ENCODE measurements around the gene LRRC26. TPM values are rescaled to one million over a fixed set of nuclear protein-coding genes. Genes with fewer than 3 reads are reported as not detected.

LRRC26 gene, protein sequence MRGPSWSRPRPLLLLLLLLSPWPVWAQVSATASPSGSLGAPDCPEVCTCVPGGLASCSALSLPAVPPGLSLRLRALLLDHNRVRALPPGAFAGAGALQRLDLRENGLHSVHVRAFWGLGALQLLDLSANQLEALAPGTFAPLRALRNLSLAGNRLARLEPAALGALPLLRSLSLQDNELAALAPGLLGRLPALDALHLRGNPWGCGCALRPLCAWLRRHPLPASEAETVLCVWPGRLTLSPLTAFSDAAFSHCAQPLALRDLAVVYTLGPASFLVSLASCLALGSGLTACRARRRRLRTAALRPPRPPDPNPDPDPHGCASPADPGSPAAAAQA
- total RNA-seq: not detected

DNA sequence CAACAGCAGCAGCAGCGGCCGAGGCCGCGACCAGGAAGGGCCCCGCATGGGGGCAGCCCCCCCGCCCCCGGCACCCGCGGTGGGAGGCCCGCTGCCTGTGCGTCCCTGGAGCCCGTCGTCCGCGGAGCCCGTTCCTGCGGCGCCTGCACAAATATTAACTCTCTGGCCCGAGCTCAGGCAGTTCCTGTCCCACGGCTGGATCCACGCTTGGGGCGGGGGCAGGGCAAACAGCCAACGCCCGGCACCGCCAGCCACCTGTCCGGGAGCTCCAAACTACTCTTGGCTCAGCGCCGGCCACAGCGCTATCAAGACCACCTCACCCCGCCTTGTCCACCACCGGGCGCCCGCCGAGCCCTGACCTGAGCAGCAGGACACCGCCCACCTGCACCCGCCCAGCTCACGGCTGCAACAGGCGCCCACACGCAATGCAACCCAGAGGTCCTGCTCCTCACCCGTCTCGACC, at the start of gene LRRC26:
Gene LRRC26, minus strand, starts transcription at position 156 of the 463 bp plus-strand sequence. Its CDS starts 108 bp downstream, at position 48.
- ChIA-PET POLR2A (interaction anchor here (0.5 to 2.2 kb wide), 3 partner anchors 11 to 178 kb away, joined by 3 to 7 read pairs (median 3); partner anchors contain the start of gene PAXX), CTCF (interaction anchor here (0.9 to 1.3 kb wide), 2 partner anchors 8 to 41 kb away, joined by 3 to 4 read pairs; no protein-coding TSS in a partner anchor)
- Mint-ChIP-seq H3K4me3 (peak within 1 kb of the TSS; percentile 35), H3K27ac (no peak within 1 kb of the TSS), H3K36me3 (ENCODE audit: low read depth) (no peaks in the 10 kb centered on the region), H3K27me3 (peaks cover 24% of the 10 kb centered on the region), H3K9me3 (no peaks in the 10 kb centered on the region), H3K4me1 (ENCODE audit: low read depth) (peaks cover 9% of the 10 kb centered on the region)
- TF ChIP-seq, protein P1, sequence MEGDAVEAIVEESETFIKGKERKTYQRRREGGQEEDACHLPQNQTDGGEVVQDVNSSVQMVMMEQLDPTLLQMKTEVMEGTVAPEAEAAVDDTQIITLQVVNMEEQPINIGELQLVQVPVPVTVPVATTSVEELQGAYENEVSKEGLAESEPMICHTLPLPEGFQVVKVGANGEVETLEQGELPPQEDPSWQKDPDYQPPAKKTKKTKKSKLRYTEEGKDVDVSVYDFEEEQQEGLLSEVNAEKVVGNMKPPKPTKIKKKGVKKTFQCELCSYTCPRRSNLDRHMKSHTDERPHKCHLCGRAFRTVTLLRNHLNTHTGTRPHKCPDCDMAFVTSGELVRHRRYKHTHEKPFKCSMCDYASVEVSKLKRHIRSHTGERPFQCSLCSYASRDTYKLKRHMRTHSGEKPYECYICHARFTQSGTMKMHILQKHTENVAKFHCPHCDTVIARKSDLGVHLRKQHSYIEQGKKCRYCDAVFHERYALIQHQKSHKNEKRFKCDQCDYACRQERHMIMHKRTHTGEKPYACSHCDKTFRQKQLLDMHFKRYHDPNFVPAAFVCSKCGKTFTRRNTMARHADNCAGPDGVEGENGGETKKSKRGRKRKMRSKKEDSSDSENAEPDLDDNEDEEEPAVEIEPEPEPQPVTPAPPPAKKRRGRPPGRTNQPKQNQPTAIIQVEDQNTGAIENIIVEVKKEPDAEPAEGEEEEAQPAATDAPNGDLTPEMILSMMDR (IDR thresholded peaks at IDR 0.05): no peak
- no peak for DNase-seq
- no peak for ATAC-seq
- intact Hi-C loops (cut with micrococcal nuclease): loop anchor here (10.0 kb wide), 1 partner anchor 45 kb away; no protein-coding TSS in a partner anchor

DNA sequence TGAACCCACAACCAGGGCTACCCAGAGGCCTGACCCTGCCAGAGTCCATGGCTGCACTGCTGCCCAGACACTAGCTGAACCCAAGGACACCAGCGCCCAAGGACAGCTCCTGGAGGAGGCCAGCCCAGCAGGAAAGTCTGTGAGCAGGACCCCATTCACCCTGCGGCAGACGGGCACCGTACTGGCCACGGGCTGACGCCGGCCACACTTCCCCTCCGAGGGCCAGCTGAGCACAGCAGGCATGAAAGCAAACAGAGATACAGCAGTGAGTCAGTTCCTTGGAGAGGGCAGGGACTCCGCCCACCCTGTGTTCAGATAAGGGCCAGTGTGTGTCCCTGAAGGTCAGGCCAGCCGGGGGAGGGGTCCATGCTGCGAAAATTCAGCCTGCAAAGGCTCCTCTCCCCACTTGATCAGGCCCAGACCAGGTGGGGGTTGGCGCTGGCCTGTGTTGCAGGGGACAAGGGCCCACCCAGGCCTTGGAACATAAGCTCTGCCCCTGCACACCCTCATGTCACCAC, 49.0 kb upstream of the LRRC26 start:
- no peak for DNase-seq
- CTCF ChIA-PET: interaction anchor here (0.9 kb wide), 1 partner anchor 29 kb away, joined by 3 read pairs; no protein-coding TSS in a partner anchor
- H3K9me3 Mint-ChIP-seq: no peaks in the 10 kb centered on the region
- no peak for ATAC-seq
- no peak overlapping the region for H3K4me3 Mint-ChIP-seq
- intact Hi-C loops (cut with micrococcal nuclease): no loop called here
- POLR2A ChIA-PET: interaction anchor here (2.8 to 7.1 kb wide), 2 partner anchors 9 to 13 kb away, joined by 9 to 44 read pairs; partner anchors contain the start of genes NDOR1 and TMEM203
- TF ChIP-seq, protein P1 (IDR thresholded peaks at IDR 0.05): no peak
- no peaks in the 10 kb centered on the region for H3K36me3 Mint-ChIP-seq (ENCODE audit: low read depth)
- no peak overlapping the region for H3K27ac Mint-ChIP-seq
- H3K4me1 Mint-ChIP-seq (ENCODE audit: low read depth): peaks cover 4% of the 10 kb centered on the region
- no peaks in the 10 kb centered on the region for H3K27me3 Mint-ChIP-seq

GRCh38 chr9:137218212-137218753, 48.4 kb upstream of the LRRC26 start:
- Mint-ChIP-seq H3K4me1 (ENCODE audit: low read depth) (peaks cover 4% of the 10 kb centered on the region), H3K36me3 (ENCODE audit: low read depth) (no peaks in the 10 kb centered on the region), H3K27me3 (no peaks in the 10 kb centered on the region), H3K4me3 (no peak overlapping the region), H3K27ac (no peak overlapping the region), H3K9me3 (no peaks in the 10 kb centered on the region)
- DNase-seq (no peak), ATAC-seq (no peak)
- POLR2A ChIA-PET: interaction anchor here (2.8 to 7.1 kb wide), 2 partner anchors 8 to 12 kb away, joined by 9 to 44 read pairs; partner anchors contain the start of genes NDOR1 and TMEM203
- TF ChIP-seq, protein P1 (IDR thresholded peaks at IDR 0.05): no peak
- intact Hi-C loops (cut with micrococcal nuclease): no loop called here
- CTCF ChIA-PET: interaction anchor here (0.9 kb wide), 1 partner anchor 29 kb away, joined by 3 read pairs; no protein-coding TSS in a partner anchor

GRCh38 chr9:137217276-137218211, 47.7 kb upstream of the LRRC26 start:
- POLR2A ChIA-PET: interaction anchor here (7.1 kb wide), 1 partner anchor 12 kb away, joined by 44 read pairs; the partner anchor contains the start of genes NDOR1 and TMEM203
- ATAC-seq (no peak), DNase-seq (no peak)
- no peak overlapping the region for H3K4me3 Mint-ChIP-seq
- no peaks in the 10 kb centered on the region for H3K36me3 Mint-ChIP-seq (ENCODE audit: low read depth)
- H3K4me1 Mint-ChIP-seq (ENCODE audit: low read depth): peaks cover 2% of the 10 kb centered on the region
- intact Hi-C loops (cut with micrococcal nuclease): no loop called here
- CTCF ChIA-PET: interaction anchor here (0.9 to 1.3 kb wide), 2 partner anchors 9 to 28 kb away, joined by 3 read pairs; no protein-coding TSS in a partner anchor
- H3K27ac Mint-ChIP-seq: no peak overlapping the region
- no peaks in the 10 kb centered on the region for H3K27me3 Mint-ChIP-seq
- TF ChIP-seq, protein P1 (IDR thresholded peaks at IDR 0.05): no peak
- H3K9me3 Mint-ChIP-seq: no peaks in the 10 kb centered on the region

All from activated CD8-positive, alpha-beta T cell treated with anti-CD3 and anti-CD28 coated beads for 36 hours (primary cell).